Measurements from ENCODE around the gene BCO2. TPM values are rescaled to one million over a fixed set of nuclear protein-coding genes. Genes with fewer than 3 reads are reported as not detected.

Gene BCO2
- total RNA-seq, 3 donors from 2014 or later (not counting 1 experiment from before 2014, with no cell fraction given), result 3.9 to 7.2 (median 5.8) TPM

DNA sequence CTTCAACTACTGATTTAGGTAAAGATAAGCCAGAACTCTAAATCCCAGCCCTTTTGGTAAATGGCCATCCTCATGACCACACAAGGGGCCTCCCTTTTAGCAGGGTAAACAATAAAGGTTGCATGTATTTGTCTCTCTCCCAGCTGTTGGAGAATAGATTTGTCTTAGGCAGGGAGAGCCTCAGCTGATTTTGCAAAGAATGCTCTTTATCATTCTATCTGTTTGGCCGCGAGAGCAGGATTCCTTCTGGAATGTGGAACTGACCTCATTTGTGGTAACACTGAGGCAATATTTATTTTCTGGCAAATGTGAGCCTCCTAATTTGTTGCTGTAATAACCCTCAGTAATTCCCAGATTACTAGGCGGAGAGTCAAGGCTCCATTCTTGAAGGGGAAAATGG lies 66.2 kb downstream of the BCO2 start:
- H3K4me1 Mint-ChIP-seq, result no peaks in the 10 kb centered on the region
- no peak overlapping the region for H3K27ac Mint-ChIP-seq
- H3K27me3 Mint-ChIP-seq (ENCODE audit: low read depth in 2 of 2), result peaks cover 0 to 3% of the 10 kb centered on the region in 2 donors
- peaks cover 34% of the 10 kb centered on the region for H3K36me3 Mint-ChIP-seq
- ATAC-seq (no peak), DNase-seq (no peak)
- H3K4me3 ChIP-seq (ENCODE audit: low read length), result no peak overlapping the region
- intact Hi-C loops (cut with micrococcal nuclease), result no loop called here
- TF ChIP-seq, protein P1, sequence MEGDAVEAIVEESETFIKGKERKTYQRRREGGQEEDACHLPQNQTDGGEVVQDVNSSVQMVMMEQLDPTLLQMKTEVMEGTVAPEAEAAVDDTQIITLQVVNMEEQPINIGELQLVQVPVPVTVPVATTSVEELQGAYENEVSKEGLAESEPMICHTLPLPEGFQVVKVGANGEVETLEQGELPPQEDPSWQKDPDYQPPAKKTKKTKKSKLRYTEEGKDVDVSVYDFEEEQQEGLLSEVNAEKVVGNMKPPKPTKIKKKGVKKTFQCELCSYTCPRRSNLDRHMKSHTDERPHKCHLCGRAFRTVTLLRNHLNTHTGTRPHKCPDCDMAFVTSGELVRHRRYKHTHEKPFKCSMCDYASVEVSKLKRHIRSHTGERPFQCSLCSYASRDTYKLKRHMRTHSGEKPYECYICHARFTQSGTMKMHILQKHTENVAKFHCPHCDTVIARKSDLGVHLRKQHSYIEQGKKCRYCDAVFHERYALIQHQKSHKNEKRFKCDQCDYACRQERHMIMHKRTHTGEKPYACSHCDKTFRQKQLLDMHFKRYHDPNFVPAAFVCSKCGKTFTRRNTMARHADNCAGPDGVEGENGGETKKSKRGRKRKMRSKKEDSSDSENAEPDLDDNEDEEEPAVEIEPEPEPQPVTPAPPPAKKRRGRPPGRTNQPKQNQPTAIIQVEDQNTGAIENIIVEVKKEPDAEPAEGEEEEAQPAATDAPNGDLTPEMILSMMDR (IDR thresholded peaks at IDR 0.05), result no peak
- 97% methylated on average over 2 of the region's 3 CpGs for WGBS (ENCODE audit: insufficient coverage)
- no peak overlapping the region for H3K27ac ChIP-seq (ENCODE audit: low read length)
- H3K4me1 ChIP-seq (ENCODE audit: control insufficient read depth, insufficient read depth, low read length), result no peaks in the 10 kb centered on the region
- peaks cover 25% of the 10 kb centered on the region for H3K36me3 ChIP-seq (ENCODE audit: control insufficient read depth, insufficient read depth, low read length)
- H3K4me3 Mint-ChIP-seq, result no peak overlapping the region
- H3K27me3 ChIP-seq (ENCODE audit: control insufficient read depth, insufficient read depth, low read length), result no peaks in the 10 kb centered on the region
- H3K9me3 ChIP-seq (ENCODE audit: control insufficient read depth, insufficient read depth, low read length), result no peaks in the 10 kb centered on the region
- H3K9me3 Mint-ChIP-seq, result no peaks in the 10 kb centered on the region

DNA sequence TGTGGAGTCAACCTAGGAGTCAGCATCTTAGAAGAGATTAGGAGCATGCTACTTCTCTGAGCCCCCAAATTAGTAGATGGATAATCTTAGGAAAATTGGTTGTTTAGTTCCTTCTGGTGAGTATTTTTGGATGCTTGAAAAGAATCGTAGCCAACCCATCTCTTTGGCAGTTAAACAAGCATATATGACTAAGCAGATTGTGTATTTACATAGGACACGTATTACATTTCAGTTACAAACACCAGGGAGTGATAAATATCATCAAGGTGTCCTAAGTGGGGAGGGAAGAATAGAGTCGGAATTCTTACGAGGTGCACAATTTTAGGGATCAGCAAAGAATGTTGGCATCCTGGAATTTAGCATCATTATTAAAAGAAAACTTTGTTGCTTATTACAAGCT lies 71.9 kb downstream of the BCO2 start:
- peaks cover 0 to 3% of the 10 kb centered on the region in 2 donors for H3K27me3 Mint-ChIP-seq (ENCODE audit: low read depth in 2 of 2)
- Histone ChIP-seq H3K9me3 (ENCODE audit: control insufficient read depth, insufficient read depth, low read length) (no peaks in the 10 kb centered on the region), H3K27me3 (ENCODE audit: control insufficient read depth, insufficient read depth, low read length) (no peaks in the 10 kb centered on the region), H3K36me3 (ENCODE audit: control insufficient read depth, insufficient read depth, low read length) (peaks cover under 1% of the 10 kb centered on the region), H3K27ac (ENCODE audit: low read length) (no peak overlapping the region), H3K4me3 (ENCODE audit: low read length) (no peak overlapping the region), H3K4me1 (ENCODE audit: control insufficient read depth, insufficient read depth, low read length) (no peaks in the 10 kb centered on the region)
- H3K27ac Mint-ChIP-seq, result no peak overlapping the region
- DNase-seq (no peak), ATAC-seq (no peak)
- no peak overlapping the region for H3K4me3 Mint-ChIP-seq
- no peaks in the 10 kb centered on the region for H3K4me1 Mint-ChIP-seq
- TF ChIP-seq, protein P1 (IDR thresholded peaks at IDR 0.05), result no peak
- 100% methylated on average over 2 of the region's 4 CpGs for WGBS (ENCODE audit: insufficient coverage)
- no peaks in the 10 kb centered on the region for H3K9me3 Mint-ChIP-seq
- H3K36me3 Mint-ChIP-seq, result peaks cover 20% of the 10 kb centered on the region
- intact Hi-C loops (cut with micrococcal nuclease), result no loop called here

DNA sequence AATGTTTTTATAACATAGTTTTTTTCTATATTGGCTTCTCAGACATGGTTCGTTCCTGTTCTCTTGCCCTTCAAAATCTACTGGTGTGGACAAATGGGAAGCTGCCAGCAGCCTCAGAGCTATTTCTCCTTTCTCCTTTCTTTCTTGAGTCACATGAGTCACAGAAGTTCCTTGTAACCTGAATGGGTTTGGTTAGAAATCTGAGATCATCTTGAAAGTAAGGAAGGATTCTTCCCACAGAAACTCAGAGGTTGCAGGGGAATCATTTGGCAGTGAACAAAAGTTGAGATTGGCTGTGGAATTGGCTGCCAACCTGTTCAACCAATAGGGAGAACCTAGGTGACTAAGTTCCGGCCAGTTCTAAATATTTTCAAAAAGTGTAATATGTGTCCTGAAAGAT lies 72.9 kb downstream of the BCO2 start:
- H3K27me3 Mint-ChIP-seq (ENCODE audit: low read depth in 2 of 2), result peaks cover 0 to 3% of the 10 kb centered on the region in 2 donors
- H3K9me3 ChIP-seq (ENCODE audit: control insufficient read depth, insufficient read depth, low read length), result no peaks in the 10 kb centered on the region
- no peak for DNase-seq
- WGBS (ENCODE audit: insufficient coverage), result 90% methylated on average over 2 of the region's 2 CpGs
- TF ChIP-seq, protein P1 (IDR thresholded peaks at IDR 0.05), result no peak
- H3K27me3 ChIP-seq (ENCODE audit: control insufficient read depth, insufficient read depth, low read length), result no peaks in the 10 kb centered on the region
- H3K4me3 Mint-ChIP-seq, result no peak overlapping the region
- no peak overlapping the region for H3K27ac ChIP-seq (ENCODE audit: low read length)
- no peaks in the 10 kb centered on the region for H3K36me3 ChIP-seq (ENCODE audit: control insufficient read depth, insufficient read depth, low read length)
- no peak overlapping the region for H3K27ac Mint-ChIP-seq
- no peaks in the 10 kb centered on the region for H3K4me1 ChIP-seq (ENCODE audit: control insufficient read depth, insufficient read depth, low read length)
- H3K4me1 Mint-ChIP-seq, result no peaks in the 10 kb centered on the region
- H3K4me3 ChIP-seq (ENCODE audit: low read length), result no peak overlapping the region
- no peak for ATAC-seq
- intact Hi-C loops (cut with micrococcal nuclease), result no loop called here
- no peaks in the 10 kb centered on the region for H3K9me3 Mint-ChIP-seq
- H3K36me3 Mint-ChIP-seq, result peaks cover 20% of the 10 kb centered on the region

DNA sequence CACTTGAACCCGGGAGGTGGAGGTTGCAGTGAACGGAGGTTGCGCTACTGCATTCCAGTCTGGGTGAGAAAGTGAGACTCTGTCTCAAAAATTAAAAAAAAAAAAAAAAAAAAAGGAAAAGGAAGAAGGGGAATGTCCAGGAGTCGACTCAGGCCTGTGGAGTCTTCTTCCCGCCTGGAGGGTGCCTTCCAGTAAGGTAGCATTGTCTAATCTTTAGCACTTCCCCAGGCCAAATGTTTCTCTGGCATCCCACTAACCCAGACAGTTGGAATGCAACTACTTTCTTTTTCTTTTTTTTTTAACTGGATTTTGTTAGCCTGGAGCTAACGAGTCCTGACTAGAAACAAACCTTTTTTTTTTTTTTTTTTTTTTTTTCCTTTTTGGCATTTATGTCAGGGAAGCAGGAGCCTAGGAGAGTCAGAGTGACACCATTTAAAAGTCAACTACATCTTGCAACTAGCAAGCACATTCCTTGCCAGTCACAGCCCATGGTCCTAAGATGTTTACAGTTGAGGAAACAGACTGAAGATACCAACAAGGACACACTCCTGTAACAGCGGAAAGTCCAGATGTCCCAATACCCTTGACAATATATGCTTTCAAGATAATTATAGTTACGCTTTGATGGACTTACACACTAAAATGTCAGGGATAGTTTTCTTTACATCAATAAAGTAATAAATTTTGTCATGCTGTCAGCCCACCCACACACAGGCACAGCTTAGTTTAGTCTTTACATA lies 74.7 kb downstream of the BCO2 start:
- Histone ChIP-seq H3K27ac (ENCODE audit: low read length) (no peak overlapping the region), H3K36me3 (ENCODE audit: control insufficient read depth, insufficient read depth, low read length) (no peaks in the 10 kb centered on the region), H3K9me3 (ENCODE audit: control insufficient read depth, insufficient read depth, low read length) (no peaks in the 10 kb centered on the region), H3K27me3 (ENCODE audit: control insufficient read depth, insufficient read depth, low read length) (no peaks in the 10 kb centered on the region), H3K4me1 (ENCODE audit: control insufficient read depth, insufficient read depth, low read length) (no peaks in the 10 kb centered on the region), H3K4me3 (ENCODE audit: low read length) (no peak overlapping the region)
- peaks cover 4% of the 10 kb centered on the region for H3K36me3 Mint-ChIP-seq
- H3K4me1 Mint-ChIP-seq, result no peaks in the 10 kb centered on the region
- DNase-seq (no peak), ATAC-seq (no peak)
- intact Hi-C loops (cut with micrococcal nuclease), result no loop called here
- peaks cover 0 to 3% of the 10 kb centered on the region in 2 donors for H3K27me3 Mint-ChIP-seq (ENCODE audit: low read depth in 2 of 2)
- H3K27ac Mint-ChIP-seq, result no peak overlapping the region
- TF ChIP-seq, protein P1 (IDR thresholded peaks at IDR 0.05), result no peak
- WGBS (ENCODE audit: insufficient coverage), result 90% methylated on average over 7 of the region's 8 CpGs
- no peak overlapping the region for H3K4me3 Mint-ChIP-seq
- no peaks in the 10 kb centered on the region for H3K9me3 Mint-ChIP-seq
